Astrocyte (in vitro differentiated cells and primary cell): ENCODE results near the gene ABCA12. TPM values are rescaled to one million over a fixed set of nuclear protein-coding genes. Genes with fewer than 3 reads are reported as not detected.

ENCODE experiments used
- DNase-seq: peaks from one replicate; pipeline ENCODE4 v3.0.0-alpha.2; 2010; ENCODE audit warnings: low read depth
- FAIRE-seq: peaks from 2 replicates; lab custom pipeline; 2011; peaks lifted over from hg19 to GRCh38; lab: Jason Lieb, UNC
- H2AFZ ChIP-seq: 2 replicates; pipeline ENCODE4 v1.6.0; 2012; ENCODE audit warnings: low read depth, low read length, inconsistent platforms
- H3K27ac ChIP-seq: 2 replicates; pipeline ENCODE4 v1.5.1; 2011; ENCODE audit warnings: low read depth, low read length, inconsistent platforms
- H3K27me3 ChIP-seq: 2 replicates; pipeline ENCODE4 v1.6.0; 2011; ENCODE audit warnings: low read length, inconsistent platforms; ENCODE audit not compliant: insufficient read depth
- H3K36me3 ChIP-seq: 2 replicates; pipeline ENCODE4 v1.5.1; 2011; ENCODE audit warnings: low read length, inconsistent platforms; ENCODE audit not compliant: insufficient read depth
- H3K4me1 ChIP-seq: 2 replicates; pipeline ENCODE4 v1.5.1; 2011; ENCODE audit warnings: low read length, inconsistent platforms; ENCODE audit not compliant: insufficient read depth
- H3K4me2 ChIP-seq: 2 replicates; pipeline ENCODE4 v1.6.0; 2012; ENCODE audit warnings: low read length, inconsistent platforms
- H3K4me3 ChIP-seq: 2 replicates; pipeline ENCODE4 v1.5.1; 2011; ENCODE audit warnings: low read depth, mild to moderate bottlenecking, low read length, inconsistent platforms; ENCODE audit not compliant: insufficient read depth
- H3K79me2 ChIP-seq: 2 replicates; pipeline ENCODE4 v1.6.0; 2012; ENCODE audit warnings: mild to moderate bottlenecking, low read length, inconsistent platforms; ENCODE audit not compliant: insufficient read depth
- H3K9ac ChIP-seq: 2 replicates; pipeline ENCODE4 v1.6.0; 2012; ENCODE audit warnings: mild to moderate bottlenecking, low read length, inconsistent platforms
- H3K9me3 ChIP-seq: 2 replicates; pipeline ENCODE4 v1.5.1; 2012; ENCODE audit warnings: low read depth, mild to moderate bottlenecking, low read length, inconsistent platforms; ENCODE audit not compliant: insufficient read depth
- H4K20me1 ChIP-seq: 2 replicates; pipeline ENCODE4 v1.6.0; 2012; ENCODE audit warnings: low read length, inconsistent platforms; ENCODE audit not compliant: insufficient read depth
- H3K27ac Mint-ChIP-seq: one replicate; pipeline ENCODE4 v1.8.0; 2021; ENCODE audit warnings: mild to moderate bottlenecking, mixed read lengths; ENCODE audit not compliant: unreplicated experiment
- H3K27me3 Mint-ChIP-seq: one replicate; pipeline ENCODE4 v1.8.0; 2021; ENCODE audit warnings: low read depth, mixed read lengths; ENCODE audit not compliant: unreplicated experiment
- H3K36me3 Mint-ChIP-seq: one replicate; pipeline ENCODE4 v1.8.0; 2021; ENCODE audit warnings: low read depth, mixed read lengths; ENCODE audit not compliant: unreplicated experiment
- H3K4me1 Mint-ChIP-seq: one replicate; pipeline ENCODE4 v1.8.0; 2021; ENCODE audit warnings: low read depth, mixed read lengths; ENCODE audit not compliant: unreplicated experiment
- H3K4me3 Mint-ChIP-seq: one replicate; pipeline ENCODE4 v1.8.0; 2021; ENCODE audit warnings: mild to moderate bottlenecking, moderate library complexity, mixed read lengths; ENCODE audit not compliant: unreplicated experiment
- H3K9me3 Mint-ChIP-seq: one replicate; pipeline ENCODE4 v1.8.0; 2021; ENCODE audit warnings: mild to moderate bottlenecking, mixed read lengths; ENCODE audit not compliant: unreplicated experiment
- EZH2 ChIP-seq: IDR thresholded peaks from 2 replicates; pipeline ENCODE4 v1.6.1; 2012; ENCODE audit warnings: mild to moderate bottlenecking, low read length, inconsistent platforms; ENCODE audit not compliant: insufficient read depth
- total RNA-seq: library from RNA; stranded (reverse); gene quantifications from 2 replicates; pipeline ENCODE4 v1.2.1, GENCODE V29; 2021
- TF ChIP-seq, protein P1 (sequence below): IDR thresholded peaks from 2 replicates; pipeline ENCODE4 v1.5.1; 2011; ENCODE audit warnings: low read depth, mild to moderate bottlenecking, inconsistent platforms, low read length, moderate library complexity; ENCODE audit not compliant: insufficient read depth

Gene ABCA12
- total RNA-seq, 1 donor from 2014 or later = 4.4 TPM

DNA sequence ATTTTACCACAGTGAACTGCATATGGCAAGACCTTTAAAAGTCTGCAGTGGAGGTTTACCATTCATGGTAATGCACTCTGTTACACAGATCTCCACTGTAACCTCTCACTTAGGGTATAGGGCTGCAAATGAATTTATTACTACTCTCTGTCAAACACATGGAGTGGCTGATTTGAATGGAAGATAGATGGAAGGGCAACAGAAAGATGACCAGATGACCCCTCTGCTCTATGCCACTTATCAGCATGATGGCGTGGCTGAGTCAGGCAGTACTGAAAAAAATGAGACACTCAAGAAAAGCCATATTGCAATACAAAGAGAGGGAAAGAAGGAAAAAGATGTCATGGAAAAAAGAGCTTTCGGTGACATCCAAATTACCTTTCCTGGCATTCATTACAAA, 72.3 kb downstream of the ABCA12 start:
- TF ChIP-seq, protein P1, sequence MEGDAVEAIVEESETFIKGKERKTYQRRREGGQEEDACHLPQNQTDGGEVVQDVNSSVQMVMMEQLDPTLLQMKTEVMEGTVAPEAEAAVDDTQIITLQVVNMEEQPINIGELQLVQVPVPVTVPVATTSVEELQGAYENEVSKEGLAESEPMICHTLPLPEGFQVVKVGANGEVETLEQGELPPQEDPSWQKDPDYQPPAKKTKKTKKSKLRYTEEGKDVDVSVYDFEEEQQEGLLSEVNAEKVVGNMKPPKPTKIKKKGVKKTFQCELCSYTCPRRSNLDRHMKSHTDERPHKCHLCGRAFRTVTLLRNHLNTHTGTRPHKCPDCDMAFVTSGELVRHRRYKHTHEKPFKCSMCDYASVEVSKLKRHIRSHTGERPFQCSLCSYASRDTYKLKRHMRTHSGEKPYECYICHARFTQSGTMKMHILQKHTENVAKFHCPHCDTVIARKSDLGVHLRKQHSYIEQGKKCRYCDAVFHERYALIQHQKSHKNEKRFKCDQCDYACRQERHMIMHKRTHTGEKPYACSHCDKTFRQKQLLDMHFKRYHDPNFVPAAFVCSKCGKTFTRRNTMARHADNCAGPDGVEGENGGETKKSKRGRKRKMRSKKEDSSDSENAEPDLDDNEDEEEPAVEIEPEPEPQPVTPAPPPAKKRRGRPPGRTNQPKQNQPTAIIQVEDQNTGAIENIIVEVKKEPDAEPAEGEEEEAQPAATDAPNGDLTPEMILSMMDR = no peak
- no peak for TF ChIP-seq EZH2
- Histone ChIP-seq H3K79me2 (no peaks in the 10 kb centered on the region), H3K36me3 (no peaks in the 10 kb centered on the region), H2AFZ (no peak overlapping the region), H3K9ac (no peak overlapping the region), H3K4me3 (no peak overlapping the region), H3K4me1 (no peaks in the 10 kb centered on the region), H3K27ac (no peak overlapping the region), H3K9me3 (no peaks in the 10 kb centered on the region), H3K27me3 (no peaks in the 10 kb centered on the region), H4K20me1 (no peaks in the 10 kb centered on the region), H3K4me2 (no peak overlapping the region)
- no peaks in the 10 kb centered on the region for H3K9me3 Mint-ChIP-seq
- H3K4me3 Mint-ChIP-seq = no peak overlapping the region
- DNase-seq (no peak), FAIRE-seq (no peak)
- no peaks in the 10 kb centered on the region for H3K27me3 Mint-ChIP-seq
- H3K27ac Mint-ChIP-seq = no peak overlapping the region
- peaks cover 7% of the 10 kb centered on the region for H3K4me1 Mint-ChIP-seq
- H3K36me3 Mint-ChIP-seq = no peaks in the 10 kb centered on the region

- TF ChIP-seq, protein P1 = no peak
- TF ChIP-seq EZH2 = no peak
- Mint-ChIP-seq H3K4me3 (no peak overlapping the region), H3K4me1 (peaks cover 15% of the 10 kb centered on the region), H3K27ac (no peak overlapping the region), H3K36me3 (no peaks in the 10 kb centered on the region), H3K9me3 (no peaks in the 10 kb centered on the region), H3K27me3 (no peaks in the 10 kb centered on the region)
- Histone ChIP-seq H3K79me2 (no peaks in the 10 kb centered on the region), H3K4me2 (no peak overlapping the region), H3K9ac (no peak overlapping the region), H3K27ac (no peak overlapping the region), H3K4me1 (no peaks in the 10 kb centered on the region), H3K27me3 (peaks cover 2% of the 10 kb centered on the region), H3K9me3 (no peaks in the 10 kb centered on the region), H3K4me3 (no peak overlapping the region), H3K36me3 (no peaks in the 10 kb centered on the region), H2AFZ (no peak overlapping the region), H4K20me1 (no peaks in the 10 kb centered on the region)
- DNase-seq (no peak), FAIRE-seq (no peak)
Observed at GRCh38 chr2:215063526-215063925, 74.9 kb downstream of the ABCA12 start.

GRCh38 chr2:215060861-215061536, 77.4 kb downstream of the ABCA12 start:
- H3K4me1 ChIP-seq = no peaks in the 10 kb centered on the region
- no peaks in the 10 kb centered on the region for H3K36me3 ChIP-seq
- TF ChIP-seq, protein P1 = no peak
- no peak for TF ChIP-seq EZH2
- no peak overlapping the region for H3K27ac ChIP-seq
- no peak overlapping the region for H3K4me3 ChIP-seq
- Mint-ChIP-seq H3K4me3 (no peak overlapping the region), H3K9me3 (no peaks in the 10 kb centered on the region), H3K27me3 (no peaks in the 10 kb centered on the region), H3K4me1 (peaks cover 16% of the 10 kb centered on the region), H3K36me3 (no peaks in the 10 kb centered on the region), H3K27ac (no peak overlapping the region)
- H4K20me1 ChIP-seq = no peaks in the 10 kb centered on the region
- peak overlapping the region; percentile 51 for H2AFZ ChIP-seq
- H3K27me3 ChIP-seq = peaks cover 2% of the 10 kb centered on the region
- DNase-seq (no peak), FAIRE-seq (no peak)
- no peak overlapping the region for H3K4me2 ChIP-seq
- no peaks in the 10 kb centered on the region for H3K79me2 ChIP-seq
- no peaks in the 10 kb centered on the region for H3K9me3 ChIP-seq
- H3K9ac ChIP-seq = no peak overlapping the region
